Measurements from ENCODE around the gene TPK1. TPM values are rescaled to one million over a fixed set of nuclear protein-coding genes. Genes with fewer than 3 reads are reported as not detected.

The TPK1 gene
- total RNA-seq, 1 experiment from 2014 or later = 3.3 TPM

- intact Hi-C loops (cut with micrococcal nuclease; ENCODE audit: unreplicated experiment) = no loop called here
Observed at GRCh38 chr7:144588559-144589051, 247.2 kb downstream of the TPK1 start.

GRCh38 chr7:144587701-144588100 is 248.2 kb downstream of the TPK1 start:
- Histone ChIP-seq H3K9me3 (ENCODE audit: control insufficient read depth, insufficient read depth, low read depth, low read length) (no peaks in the 10 kb centered on the region), H3K27ac (ENCODE audit: low read length) (no peak overlapping the region), H3K27me3 (ENCODE audit: control insufficient read depth, insufficient read depth, low read length) (no peaks in the 10 kb centered on the region), H3K4me3 (ENCODE audit: low read depth in 2 of 2, low read length in 2 of 2) (no peak overlapping the region), H3K4me1 (ENCODE audit: control insufficient read depth, insufficient read depth, low read length) (no peaks in the 10 kb centered on the region), H3K36me3 (ENCODE audit: control insufficient read depth, insufficient read depth, low read length) (no peaks in the 10 kb centered on the region)
- CTCF ChIA-PET = no interaction called here
- intact Hi-C loops (cut with micrococcal nuclease; ENCODE audit: unreplicated experiment) (no loop called here), in situ Hi-C loops (cut with HindIII; ENCODE audit: low pct_unique_long_range_greater_than_20kb, low sequenced_read_pairs) (no loop called here)
- BruUV-seq (replicated peaks) = no TSS peak
- TF ChIP-seq SIN3A (IDR thresholded peaks at IDR 0.05; ENCODE audit: borderline replicate concordance, insufficient read depth, low read depth, low read length) (no peak), TCF7L2 (IDR thresholded peaks at IDR 0.05; ENCODE audit: low read depth, low read length) (no peak), POLR2AphosphoS5 (IDR thresholded peaks at IDR 0.05; ENCODE audit: low read depth, low read length) (no peak), REST (IDR thresholded peaks at IDR 0.05; ENCODE audit: insufficient read depth in 1 of 2, low read depth in 2 of 2, low read length in 1 of 2) (no peak)
- no peak for DNase-seq (ENCODE audit: low read depth, low spot score)
- no peak for ATAC-seq
- POLR2A ChIA-PET = no interaction called here

More at GRCh38 chr7:144588559-144589051, 247.2 kb downstream of the TPK1 start:
- ChIA-PET CTCF (no interaction called here), POLR2A (no interaction called here)
- Histone ChIP-seq H3K4me3 (ENCODE audit: low read depth in 2 of 2, low read length in 2 of 2) (no peak overlapping the region), H3K36me3 (ENCODE audit: control insufficient read depth, insufficient read depth, low read length) (no peaks in the 10 kb centered on the region), H3K4me1 (ENCODE audit: control insufficient read depth, insufficient read depth, low read length) (no peaks in the 10 kb centered on the region), H3K27me3 (ENCODE audit: control insufficient read depth, insufficient read depth, low read length) (no peaks in the 10 kb centered on the region), H3K9me3 (ENCODE audit: control insufficient read depth, insufficient read depth, low read depth, low read length) (peaks cover under 1% of the 10 kb centered on the region; the same call in 1 of the 2 replicates), H3K27ac (ENCODE audit: low read length) (no peak overlapping the region)
- in situ Hi-C loops (cut with HindIII; ENCODE audit: low pct_unique_long_range_greater_than_20kb, low sequenced_read_pairs) = no loop called here
- ATAC-seq (no peak), DNase-seq (ENCODE audit: low read depth, low spot score) (no peak)
- TF ChIP-seq POLR2AphosphoS5 (IDR thresholded peaks at IDR 0.05; ENCODE audit: low read depth, low read length) = no peak
- no peak for TF ChIP-seq SIN3A (IDR thresholded peaks at IDR 0.05; ENCODE audit: borderline replicate concordance, insufficient read depth, low read depth, low read length)
- no peak for TF ChIP-seq CTCF (IDR thresholded peaks at IDR 0.05)
- TF ChIP-seq REST (IDR thresholded peaks at IDR 0.05; ENCODE audit: insufficient read depth in 1 of 2, low read depth in 2 of 2, low read length in 1 of 2) = no peak
- TF ChIP-seq TCF7L2 (IDR thresholded peaks at IDR 0.05; ENCODE audit: low read depth, low read length) = no peak
- no TSS peak for BruUV-seq (replicated peaks)

All from Panc1 (cell line).